SK-N-SH (cell line): ENCODE data around the gene DNMT3A. TPM values are rescaled to one million over a fixed set of nuclear protein-coding genes. Genes with fewer than 3 reads are reported as not detected.

ENCODE experiments used
- CTCF ChIA-PET: fragments of 300-600, 350-600 bp; formaldehyde crosslinking; extraction: SDS; loops from one replicate; lab custom pipeline; 2021; lab: Yijun Ruan, JAX
- POLR2A ChIA-PET: fragments of 350-600 bp; sonication (Branson Sonifier 250); formaldehyde crosslinking; extraction: SDS; loops from one replicate; lab custom pipeline; 2020; ENCODE audit warnings: antibody characterized with exemption, inconsistent platforms; lab: Yijun Ruan, JAX
- DNase-seq: peaks from one replicate; pipeline ENCODE4 v3.0.0; 2012
- H2AFZ ChIP-seq: fragments of 200-600 bp; sonication (generic); 2 replicates; pipeline ENCODE4 v1.8.1; 2016; ENCODE audit warnings: antibody characterized with exemption, mild to moderate bottlenecking, low read depth
- H3F3A ChIP-seq: fragments of 200-600 bp; sonication (generic); replicated peaks from 2 replicates; pipeline ENCODE3; 2016; ENCODE audit warnings: antibody characterized with exemption, mild to moderate bottlenecking; ENCODE audit not compliant: insufficient read depth
- H3K27ac ChIP-seq, 2 experiments: fragments of 200-500 bp in 1 of 2; fragments of 200-600 bp in 1 of 2; sonication (Bioruptor generic) in 1 of 2; sonication (generic), shearing (Covaris generic) in 1 of 2; 2 replicates each; pipeline versions ENCODE4 v1.5.1 to v1.6.1; 2014 to 2016; ENCODE audit warnings: low read depth in 2 of 2, inconsistent platforms in 1 of 2, low read length in 1 of 2, mild to moderate bottlenecking in 1 of 2, mixed read lengths in 1 of 2
- H3K27me3 ChIP-seq: fragments of 200-600 bp; sonication (generic), shearing (Covaris generic); 2 replicates; pipeline ENCODE4 v1.6.1; 2016; ENCODE audit warnings: mixed run types; ENCODE audit not compliant: insufficient read depth
- H3K36me3 ChIP-seq, 2 experiments: fragments of 200-500 bp in 1 of 2; fragments of 200-600 bp in 1 of 2; sonication (Bioruptor generic) in 1 of 2; sonication (generic) in 1 of 2; replicated peaks in 1 of 2; 2 replicates each; pipeline versions ENCODE3 to v1.5.1; 2014 to 2016; ENCODE audit warnings: low read length in 1 of 2, mild to moderate bottlenecking in 1 of 2; ENCODE audit not compliant: insufficient read depth in 2 of 2, control insufficient read depth in 1 of 2
- H3K4me1 ChIP-seq, 2 experiments: fragments of 200-500 bp in 1 of 2; fragments of 200-600 bp in 1 of 2; sonication (Bioruptor generic) in 1 of 2; sonication (generic), shearing (Covaris generic) in 1 of 2; 2 replicates each; pipeline versions ENCODE4 v1.5.1 to v1.6.1; 2014 to 2016; ENCODE audit warnings: low read depth in 1 of 2, low read length in 1 of 2, mixed run types in 1 of 2; ENCODE audit not compliant: insufficient read depth in 2 of 2, control insufficient read depth in 1 of 2
- H3K4me2 ChIP-seq: fragments of 200-600 bp; sonication (generic), shearing (Covaris generic); 2 replicates; pipeline ENCODE4 v1.6.1; 2017; ENCODE audit warnings: mixed run types
- H3K4me3 ChIP-seq, 2 experiments: fragments of 200-500 bp in 1 of 2; fragments of 200-600 bp in 1 of 2; sonication (Bioruptor generic) in 1 of 2; sonication (generic), shearing (Covaris generic) in 1 of 2; 2 replicates each; pipeline versions ENCODE4 v1.5.1 to v1.8.1; 2014 to 2016; ENCODE audit warnings: low read depth in 2 of 2, inconsistent platforms in 1 of 2, low read length in 1 of 2, mild to moderate bottlenecking in 1 of 2, mixed read lengths in 1 of 2, moderate library complexity in 1 of 2
- H3K79me2 ChIP-seq: fragments of 200-600 bp; sonication (generic); 2 replicates; pipeline ENCODE4 v1.8.1; 2017; ENCODE audit warnings: mild to moderate bottlenecking; ENCODE audit not compliant: insufficient read depth
- H3K9ac ChIP-seq: fragments of 200-600 bp; sonication (generic); 2 replicates; pipeline ENCODE4 v1.6.1; 2017; ENCODE audit warnings: mixed run types
- H3K9me2 ChIP-seq: fragments of 200-600 bp; sonication (generic); 2 replicates; pipeline ENCODE4 v1.6.1; 2017; ENCODE audit warnings: mixed run types
- H3K9me3 ChIP-seq: fragments of 200-600 bp; sonication (generic); 2 replicates; pipeline ENCODE4 v1.6.1; 2017; ENCODE audit warnings: mixed run types, mild to moderate bottlenecking, moderate library complexity
- H4K20me1 ChIP-seq: fragments of 200-600 bp; sonication (generic); 2 replicates; pipeline ENCODE4 v1.6.1; 2017; ENCODE audit warnings: mild to moderate bottlenecking, mixed run types; ENCODE audit not compliant: insufficient read depth
- CHD2 ChIP-seq: fragments of 150-350 bp; IDR thresholded peaks from 2 replicates; pipeline ENCODE4 v1.6.1; 2018; ENCODE audit warnings: low read length; ENCODE audit not compliant: partially characterized antibody
- CTCF ChIP-seq: fragments of 200-600 bp; sonication (generic); IDR thresholded peaks from 2 replicates; pipeline ENCODE4 v1.6.1; 2017; ENCODE audit warnings: antibody characterized with exemption, mild to moderate bottlenecking, moderate library complexity
- ELF1 ChIP-seq: IDR thresholded peaks from 2 replicates; pipeline ENCODE4 v1.4.0; 2012
- GABPA ChIP-seq: IDR thresholded peaks from 2 replicates; pipeline ENCODE4 v1.4.0; 2012; ENCODE audit warnings: low read depth, mild to moderate bottlenecking
- GATA2 ChIP-seq: sonication (generic); formaldehyde crosslinking; IDR thresholded peaks from 2 replicates; pipeline ENCODE4 v1.5.0; 2020; ENCODE audit warnings: mild to moderate bottlenecking, missing genetic modification reagents
- MEF2A ChIP-seq: IDR thresholded peaks from 2 replicates; pipeline ENCODE4 v1.4.0; 2012; ENCODE audit warnings: low read depth, borderline replicate concordance
- MXI1 ChIP-seq: IDR thresholded peaks from 2 replicates; pipeline ENCODE4 v1.6.1; 2012; ENCODE audit warnings: mild to moderate bottlenecking, low read depth, low read length, improper control_type of control experiment
- NFIC ChIP-seq: IDR thresholded peaks from 2 replicates; pipeline ENCODE4 v1.4.0; 2012; ENCODE audit warnings: borderline replicate concordance
- POLR2AphosphoS5 ChIP-seq: IDR thresholded peaks from 2 replicates; pipeline ENCODE4 v1.6.1; 2012; ENCODE audit warnings: low read depth, low read length
- REST ChIP-seq: IDR thresholded peaks from 2 replicates; pipeline ENCODE4 v1.6.1; 2012; ENCODE audit warnings: mild to moderate bottlenecking, low read depth, low read length, moderate library complexity
- RFX5 ChIP-seq: IDR thresholded peaks from 2 replicates; pipeline ENCODE4 v1.6.1; 2012; ENCODE audit warnings: mild to moderate bottlenecking, improper control_type of control experiment, low read length
- RXRA ChIP-seq: IDR thresholded peaks from 2 replicates; pipeline ENCODE4 v1.4.0; 2012; ENCODE audit warnings: low read depth, mild to moderate bottlenecking, borderline replicate concordance
- SIN3A ChIP-seq: IDR thresholded peaks from 2 replicates; pipeline ENCODE4 v1.6.1; 2012; ENCODE audit warnings: low read depth, mild to moderate bottlenecking, low read length, moderate library complexity, borderline replicate concordance
- SMC3 ChIP-seq: IDR thresholded peaks from 2 replicates; pipeline ENCODE4 v1.6.1; 2012; ENCODE audit warnings: low read depth, low read length, improper control_type of control experiment
- TAF1 ChIP-seq: IDR thresholded peaks from 2 replicates; pipeline ENCODE4 v1.6.1; 2012; ENCODE audit warnings: low read depth, mild to moderate bottlenecking, low read length, moderate library complexity, borderline replicate concordance
- TCF12 ChIP-seq: IDR thresholded peaks from 2 replicates; pipeline ENCODE4 v1.4.0; 2012
- USF2 ChIP-seq: fragments of 150-350 bp; IDR thresholded peaks from 2 replicates; pipeline ENCODE4 v1.6.1; 2017; ENCODE audit warnings: antibody characterized with exemption, low read length, low read depth, borderline replicate concordance
- ZBTB33 ChIP-seq: IDR thresholded peaks from 2 replicates; pipeline ENCODE4 v1.4.0; 2012; ENCODE audit warnings: low read depth, borderline replicate concordance
- WGBS: methylation state at CpG from one replicate; pipeline ENCODE4 v1.1.6; 2017; ENCODE audit warnings: low lambda C conversion rate; 5-methylcytosine and 5-hydroxymethylcytosine counted together
- polyA plus RNA-seq, 3 experiments: library from polyadenylated mRNA; depleted of rRNA; stranded (reverse); fragments of >200 nt; gene quantifications; 2 replicates each; pipeline ENCODE4 v1.2.3, GENCODE V29; 2012

Gene DNMT3A
- polyA plus RNA-seq, 1 of the 3 experiments (the other 2 are of a cell fraction), result 5.6 TPM

GRCh38 chr2:25219621-25220020 is 122.1 kb downstream of the DNMT3A start:
- Histone ChIP-seq H3K79me2 (no peaks in the 10 kb centered on the region), H3K4me1 (no peaks in the 10 kb centered on the region), H3K4me3 (no peak overlapping the region), H3K27me3 (no peaks in the 10 kb centered on the region), H2AFZ (no peak overlapping the region), H3F3A (no peaks in the 10 kb centered on the region), H4K20me1 (no peaks in the 10 kb centered on the region), H3K9ac (no peak overlapping the region), H3K4me2 (no peak overlapping the region), H3K9me2 (no peaks in the 10 kb centered on the region), H3K27ac (no peak overlapping the region), H3K36me3 (no peaks in the 10 kb centered on the region), H3K9me3 (no peaks in the 10 kb centered on the region)
- ChIA-PET POLR2A (no interaction called here), CTCF (interaction anchor here (0.7 to 4.6 kb wide), 5 partner anchors 9 to 32 kb away, joined by 3 to 47 read pairs (median 5); no protein-coding TSS in a partner anchor)
- no peak for TF ChIP-seq RFX5
- no peak for TF ChIP-seq ELF1
- no peak for TF ChIP-seq NFIC
- TF ChIP-seq MEF2A, result no peak
- no peak for TF ChIP-seq GABPA
- no peak for TF ChIP-seq SIN3A
- TF ChIP-seq CTCF, result no peak
- TF ChIP-seq CHD2, result no peak
- no peak for TF ChIP-seq USF2
- 86% methylated on average over 3 of the region's 3 CpGs for WGBS
- peak; percentile 28 for DNase-seq

GRCh38 chr2:25218100-25218499 is 123.6 kb downstream of the DNMT3A start:
- no peak overlapping the region for H3K4me3 ChIP-seq
- no peaks in the 10 kb centered on the region for H3K79me2 ChIP-seq
- WGBS, result 74% methylated on average over 3 of the region's 3 CpGs
- DNase-seq, result peak; percentile 19
- no peaks in the 10 kb centered on the region for H3K9me2 ChIP-seq
- H4K20me1 ChIP-seq, result no peaks in the 10 kb centered on the region
- H3K9ac ChIP-seq, result no peak overlapping the region
- H3K4me2 ChIP-seq, result no peak overlapping the region
- no peaks in the 10 kb centered on the region for H3K9me3 ChIP-seq
- no peaks in the 10 kb centered on the region for H3K27me3 ChIP-seq
- no peak overlapping the region for H2AFZ ChIP-seq
- POLR2A ChIA-PET, result no interaction called here
- no peaks in the 10 kb centered on the region for H3F3A ChIP-seq
- no peaks in the 10 kb centered on the region for H3K36me3 ChIP-seq
- no peak for TF ChIP-seq ELF1
- no peak for TF ChIP-seq TAF1
- no peak for TF ChIP-seq ZBTB33
- TF ChIP-seq GATA2 (CRISPR knock-in tag), result no peak
- TF ChIP-seq TCF12, result no peak
- no peak for TF ChIP-seq REST
- TF ChIP-seq NFIC, result no peak
- no peak for TF ChIP-seq POLR2AphosphoS5
- TF ChIP-seq SMC3, result no peak
- TF ChIP-seq RXRA, result no peak
- no peak for TF ChIP-seq MXI1
- TF ChIP-seq, all 33 proteins: peak for 0
- Histone ChIP-seq H3K4me1 (peaks cover 0 to 3% of the 10 kb centered on the region in 2 experiments; a peak in 1 of 4 replicates), H3K27ac (no peak overlapping the region)
- CTCF ChIA-PET, result interaction anchor here (1.2 to 4.6 kb wide), 3 partner anchors 11 to 390 kb away, joined by 3 to 47 read pairs (median 3); no protein-coding TSS in a partner anchor
